Measurements from ENCODE around the gene CLCN1.

Gene CLCN1

GRCh38 chr7:143356414-143357050 lies 40.6 kb downstream of the CLCN1 start:
- no peak overlapping the region for H3K27ac ChIP-seq
- TF ChIP-seq CTCF (conservative IDR thresholded peaks at IDR 0.05) (no peak), ZFX (IDR thresholded peaks at IDR 0.05) (no peak)

GRCh38 chr7:143358626-143359025 lies 42.7 kb downstream of the CLCN1 start:
- no peak overlapping the region for H3K27ac ChIP-seq
- TF ChIP-seq ZFX (IDR thresholded peaks at IDR 0.05): no peak
- no peak for TF ChIP-seq CTCF (conservative IDR thresholded peaks at IDR 0.05)

GRCh38 chr7:143359771-143360353 lies 44.0 kb downstream of the CLCN1 start:
- TF ChIP-seq ZFX (IDR thresholded peaks at IDR 0.05): no peak
- no peak overlapping the region for H3K27ac ChIP-seq

- H3K27ac ChIP-seq: no peak overlapping the region
- TF ChIP-seq ZFX (IDR thresholded peaks at IDR 0.05) (no peak), CTCF (conservative IDR thresholded peaks at IDR 0.05) (no peak)
Measured at GRCh38 chr7:143360788-143361551, 45.1 kb downstream of the CLCN1 start.

GRCh38 chr7:143361552-143362130 lies 45.7 kb downstream of the CLCN1 start:
- H3K27ac ChIP-seq: no peak overlapping the region
- no peak for TF ChIP-seq ZFX (IDR thresholded peaks at IDR 0.05)
- TF ChIP-seq CTCF (conservative IDR thresholded peaks at IDR 0.05): no peak

GRCh38 chr7:143362131-143363015 lies 46.5 kb downstream of the CLCN1 start, which contains the start of gene FAM131B:
Gene FAM131B (minus strand): TSS chr7:143362713. CDS start chr7:143362603, 110 bp downstream.
- TF ChIP-seq ZFX (IDR thresholded peaks at IDR 0.05): no peak
- no peak for TF ChIP-seq CTCF (conservative IDR thresholded peaks at IDR 0.05)
- no peak within 1 kb of the TSS for H3K27ac ChIP-seq

Measured in C4-2B (cell line).